H1 (cell line): ENCODE results near the gene SORCS3. TPM values are rescaled to one million over a fixed set of nuclear protein-coding genes. Genes with fewer than 3 reads are reported as not detected.

Experiments used
- CTCF ChIA-PET: fragments of 300-600 bp; sonication (Branson Sonifier 250); formaldehyde crosslinking; loops from one replicate; lab custom pipeline; 2021; ENCODE audit not compliant: partially characterized antibody; lab: Charles Lee
- POLR2A ChIA-PET: fragments of 300-600 bp; sonication (Branson Sonifier 250); formaldehyde crosslinking; loops from one replicate; lab custom pipeline; 2021; ENCODE audit warnings: inconsistent platforms; ENCODE audit not compliant: partially characterized antibody; lab: Charles Lee
- DNase-seq, 2 experiments: peaks; one replicate each; pipeline versions ENCODE4 v3.0.0 to v3.0.0-alpha.2; 2010 to 2022; ENCODE audit warnings: low spot score in 2 of 2, low read depth in 1 of 2, mixed read lengths in 1 of 2
- FAIRE-seq: peaks from 2 replicates; lab custom pipeline; 2011; peaks lifted over from hg19 to GRCh38; lab: Jason Lieb, UNC
- H2AFZ ChIP-seq: 2 replicates; pipeline ENCODE4 v1.8.1; 2012; ENCODE audit warnings: low read length, inconsistent platforms
- H2AK5ac ChIP-seq: 2 replicates; pipeline ENCODE4 v1.6.1; 2013; ENCODE audit warnings: low read depth, low read length
- H2BK120ac ChIP-seq: replicated peaks from 2 replicates; pipeline ENCODE3; 2013; ENCODE audit warnings: low read depth, low read length, inconsistent platforms
- H2BK12ac ChIP-seq: 2 replicates; pipeline ENCODE4 v1.6.1; 2013; ENCODE audit warnings: low read depth, low read length
- H2BK15ac ChIP-seq: 2 replicates; pipeline ENCODE4 v1.6.1; 2013; ENCODE audit warnings: low read length
- H2BK20ac ChIP-seq: 2 replicates; pipeline ENCODE4 v1.6.1; 2013; ENCODE audit warnings: low read length
- H2BK5ac ChIP-seq: 2 replicates; pipeline ENCODE4 v1.6.1; 2013; ENCODE audit warnings: low read depth, low read length
- H3K14ac ChIP-seq: 2 replicates; pipeline ENCODE4 v1.6.1; 2013; ENCODE audit warnings: inconsistent platforms; ENCODE audit not compliant: insufficient read length
- H3K18ac ChIP-seq: 2 replicates; pipeline ENCODE4 v1.6.1; 2013; ENCODE audit warnings: low read length; ENCODE audit errors: extremely low read depth
- H3K23ac ChIP-seq: 2 replicates; pipeline ENCODE4 v1.6.1; 2013; ENCODE audit warnings: inconsistent platforms; ENCODE audit not compliant: insufficient read length
- H3K23me2 ChIP-seq: 2 replicates; pipeline ENCODE4 v1.6.1; 2013; ENCODE audit warnings: low read depth, low read length
- H3K27ac ChIP-seq: 2 replicates; pipeline ENCODE4 v1.6.1; 2011; ENCODE audit warnings: low read depth, low read length, inconsistent platforms
- H3K27me3 ChIP-seq, 4 experiments: replicated peaks in 1 of 4; 1 replicate in 1 of 4; 2 replicates in 3 of 4; pipeline versions ENCODE4 v1.6.1 to v1.8.1; 2011 to 2013; ENCODE audit warnings: low read length in 3 of 4, mild to moderate bottlenecking in 3 of 4, inconsistent platforms in 2 of 4, mixed read lengths in 2 of 4, moderate library complexity in 1 of 4; ENCODE audit not compliant: control insufficient read depth in 3 of 4, insufficient read depth in 3 of 4; ENCODE audit errors: extremely low read depth in 1 of 4
- H3K36me3 ChIP-seq, 4 experiments: 2 replicates each; pipeline versions ENCODE4 v1.6.1 to v1.8.1; 2011 to 2013; ENCODE audit warnings: mild to moderate bottlenecking in 4 of 4, low read length in 3 of 4, moderate library complexity in 2 of 4, control low read depth in 1 of 4, inconsistent platforms in 1 of 4; ENCODE audit not compliant: insufficient read depth in 4 of 4, control insufficient read depth in 2 of 4
- H3K4ac ChIP-seq: replicated peaks from 2 replicates; pipeline ENCODE3; 2013; ENCODE audit warnings: low read length, low read depth, mixed read lengths, inconsistent platforms; ENCODE audit not compliant: insufficient read length
- H3K4me1 ChIP-seq, 4 experiments: replicated peaks in 1 of 4; 1 replicate in 1 of 4; 2 replicates in 3 of 4; pipeline versions ENCODE4 v1.6.1 to v1.8.1; 2011 to 2013; ENCODE audit warnings: low read length in 3 of 4, inconsistent platforms in 2 of 4, mixed read lengths in 1 of 4; ENCODE audit not compliant: insufficient read depth in 4 of 4, control insufficient read depth in 3 of 4
- H3K4me2 ChIP-seq, 2 experiments: 2 replicates each; pipeline versions ENCODE4 v1.6.1 to v1.8.1; 2011 to 2013; ENCODE audit warnings: low read depth in 2 of 2, low read length in 2 of 2, control low read depth in 1 of 2, inconsistent platforms in 1 of 2, mild to moderate bottlenecking in 1 of 2; ENCODE audit not compliant: insufficient read depth in 1 of 2
- H3K4me3 ChIP-seq, 4 experiments: fragments of 200-600, 300-600 bp in 1 of 4; sonication (generic), shearing (Covaris generic), sonication (Bioruptor Twin) in 1 of 4; 2 replicates each; pipeline versions ENCODE4 v1.5.1 to v1.8.1; 2011 to 2016; ENCODE audit warnings: low read length in 4 of 4, low read depth in 3 of 4, control low read depth in 2 of 4, inconsistent platforms in 2 of 4, mild to moderate bottlenecking in 2 of 4, mixed read lengths in 1 of 4, moderate library complexity in 1 of 4; ENCODE audit not compliant: insufficient read depth in 2 of 4; ENCODE audit errors: extremely low read depth in 1 of 4
- H3K56ac ChIP-seq: replicated peaks from 2 replicates; pipeline ENCODE3; 2013; ENCODE audit warnings: low read depth, mild to moderate bottlenecking, mixed read lengths, low read length, inconsistent platforms; ENCODE audit not compliant: insufficient read length
- H3K79me1 ChIP-seq: 2 replicates; pipeline ENCODE4 v1.6.1; 2013; ENCODE audit warnings: low read depth, low read length, control low read depth
- H3K79me2 ChIP-seq, 2 experiments: 2 replicates each; pipeline versions ENCODE4 v1.6.1 to v1.8.1; 2012 to 2013; ENCODE audit warnings: low read length in 2 of 2, mild to moderate bottlenecking in 2 of 2, inconsistent platforms in 1 of 2; ENCODE audit not compliant: insufficient read depth in 2 of 2, control insufficient read depth in 1 of 2
- H3K9ac ChIP-seq, 4 experiments: replicated peaks in 1 of 4; 1 replicate in 1 of 4; 2 replicates in 3 of 4; pipeline versions ENCODE4 v1.6.1 to v1.8.1; 2011 to 2013; ENCODE audit warnings: low read depth in 3 of 4, low read length in 3 of 4, control low read depth in 2 of 4, mild to moderate bottlenecking in 2 of 4, moderate library complexity in 2 of 4, inconsistent platforms in 1 of 4; ENCODE audit errors: extremely low read depth in 1 of 4
- H3K9me3 ChIP-seq, 2 experiments: 2 replicates each; pipeline versions ENCODE4 v1.6.1 to v1.8.1; 2012 to 2013; ENCODE audit warnings: mild to moderate bottlenecking in 2 of 2, moderate library complexity in 2 of 2, control low read depth in 1 of 2, inconsistent platforms in 1 of 2, low read depth in 1 of 2, low read length in 1 of 2, mixed read lengths in 1 of 2; ENCODE audit not compliant: insufficient read depth in 2 of 2
- H4K20me1 ChIP-seq, 2 experiments: replicated peaks in 1 of 2; 2 replicates each; pipeline versions ENCODE3 to v1.8.1; 2011 to 2013; ENCODE audit warnings: inconsistent platforms in 2 of 2, low read length in 2 of 2, mild to moderate bottlenecking in 1 of 2; ENCODE audit not compliant: insufficient read depth in 2 of 2, control insufficient read depth in 1 of 2
- H4K5ac ChIP-seq: 2 replicates; pipeline ENCODE4 v1.6.1; 2013; ENCODE audit warnings: low read length, low read depth, mixed read lengths, inconsistent platforms; ENCODE audit not compliant: insufficient read length
- H4K8ac ChIP-seq: 2 replicates; pipeline ENCODE4 v1.8.0; 2013; ENCODE audit warnings: mild to moderate bottlenecking, moderate library complexity, low read length, inconsistent platforms; ENCODE audit not compliant: insufficient read depth; ENCODE audit errors: extremely low read depth
- H4K91ac ChIP-seq: replicated peaks from 2 replicates; pipeline ENCODE3; 2013; ENCODE audit warnings: low read length, mixed read lengths, inconsistent platforms; ENCODE audit not compliant: insufficient read length
- CHD1 ChIP-seq: IDR thresholded peaks from 2 replicates; pipeline ENCODE4 v1.6.1; 2012; ENCODE audit warnings: low read depth, low read length, improper control_type of control experiment
- CHD2 ChIP-seq: IDR thresholded peaks from 2 replicates; pipeline ENCODE4 v1.6.1; 2012; ENCODE audit warnings: low read length, improper control_type of control experiment
- EP300 ChIP-seq, 2 experiments: IDR thresholded peaks; 1 replicate in 1 of 2; 2 replicates in 1 of 2; pipeline ENCODE4 v1.6.1; 2011 to 2012; ENCODE audit warnings: low read depth in 2 of 2, low read length in 2 of 2, mild to moderate bottlenecking in 2 of 2, borderline replicate concordance in 1 of 2, inconsistent platforms in 1 of 2, moderate library complexity in 1 of 2
- EZH2 ChIP-seq: fragments of 200-600 bp; sonication (generic); IDR thresholded peaks from 2 replicates; pipeline ENCODE4 v1.7.1; 2012; ENCODE audit warnings: low read depth, mild to moderate bottlenecking, moderate library complexity, low read length, inconsistent platforms; ENCODE audit not compliant: severe bottlenecking
- JUN ChIP-seq: IDR thresholded peaks from 2 replicates; pipeline ENCODE4 v1.6.1; 2011; ENCODE audit warnings: low read depth, mild to moderate bottlenecking, improper control_type of control experiment, low read length
- KDM4A ChIP-seq: IDR thresholded peaks from one replicate; pipeline ENCODE4 v1.7.1; 2012; ENCODE audit warnings: low read depth, mild to moderate bottlenecking, moderate library complexity, low read length, inconsistent platforms; ENCODE audit not compliant: severe bottlenecking
- POLR2AphosphoS5 ChIP-seq: IDR thresholded peaks from 2 replicates; pipeline ENCODE4 v1.6.1; 2011; ENCODE audit warnings: low read depth, low read length
- SAP30 ChIP-seq: fragments of 300-600 bp; sonication (generic); IDR thresholded peaks from 2 replicates; pipeline ENCODE4 v1.7.1; 2012; ENCODE audit warnings: low read length, moderate library complexity, mild to moderate bottlenecking, inconsistent platforms; ENCODE audit not compliant: insufficient read depth, insufficient replicate concordance
- TCF12 ChIP-seq: IDR thresholded peaks from 2 replicates; pipeline ENCODE4 v1.6.1; 2011; ENCODE audit warnings: low read depth, mild to moderate bottlenecking, low read length
- WGBS, 2 experiments: shearing (Covaris generic) in 1 of 2; methylation state at CpG; one replicate each; pipeline versions ENCODE4 v1.1.6 to v1.1.7; 2013 to 2015; ENCODE audit warnings: low lambda C conversion rate in 2 of 2, mixed read lengths in 2 of 2, inconsistent platforms in 1 of 2, low coverage in 1 of 2, missing lambda C conversion rate in 1 of 2; ENCODE audit not compliant: insufficient replicate concordance in 2 of 2, insufficient coverage in 1 of 2, insufficient read length in 1 of 2; ENCODE audit errors: extremely low coverage in 1 of 2, missing lambda C conversion rate in 1 of 2; 5-methylcytosine and 5-hydroxymethylcytosine counted together
- polyA plus RNA-seq, 7 experiments: library from polyadenylated mRNA; depleted of rRNA in 3 of 7; stranded (reverse) in 5 of 7; unstranded in 2 of 7; fragments of >200 nt in 5 of 7; fragments of 200-250 nt in 2 of 7; gene quantifications; 1 replicate in 5 of 7; 2 replicates in 1 of 7; 4 replicates in 1 of 7; pipeline versions ENCODE4 v1.2.1 to v1.2.3, GENCODE V29; 2011 to 2013; ENCODE audit warnings: missing spikeins in 2 of 7, mixed read lengths in 2 of 7
- total RNA-seq: library from RNA; stranded (reverse); fragmentation: NEBNext Ultra II Directional; extraction: Animal tissue kit (Norgen Biotek cat#: 25700); gene quantifications from 2 replicates; pipeline ENCODE4 v1.2.1, GENCODE V29; 2021
- TF ChIP-seq, protein P1 (sequence below): IDR thresholded peaks from 2 replicates; pipeline ENCODE4 v1.6.1; 2012; ENCODE audit warnings: inconsistent platforms

SORCS3 gene
- total and polyA plus RNA-seq, 2 of the 8 experiments (the other 6 are each of a cell fraction or from before 2014, with no cell fraction given), result 0.26 to 0.88 TPM

DNA sequence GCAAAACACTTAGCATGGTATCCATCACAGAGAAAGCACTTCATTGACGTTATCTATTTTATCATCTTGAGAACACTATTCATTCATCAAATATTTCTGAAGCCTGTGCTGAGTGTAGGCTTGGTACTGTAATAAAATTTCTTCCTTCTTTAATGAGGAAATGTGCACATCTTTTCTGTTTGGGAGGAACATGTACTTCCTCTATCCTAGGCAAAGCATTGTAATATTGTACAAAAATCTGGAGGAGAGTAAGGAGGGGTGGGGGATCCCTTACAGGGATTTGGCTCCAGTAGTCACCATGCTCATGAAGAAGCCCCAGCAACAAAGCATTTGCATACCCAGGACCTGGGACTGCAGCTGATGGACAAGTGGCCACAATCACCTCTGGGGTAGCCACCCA lies 39.9 kb upstream of the SORCS3 start:
- H3K4me1 ChIP-seq, result no peaks in the 10 kb centered on the region; a peak in 1 of 7 replicates
- no peak overlapping the region for H3K9ac ChIP-seq
- no peak overlapping the region for H3K4me3 ChIP-seq
- H4K91ac ChIP-seq, result no peak overlapping the region
- H3K27ac ChIP-seq, result no peak overlapping the region
- POLR2A ChIA-PET, result no interaction called here
- H2BK120ac ChIP-seq, result no peak overlapping the region
- 74% methylated on average over 1 of the region's 1 CpG; no CpG with 5 or more reads in 1 of the 2 experiments for WGBS, 2 experiments
- CTCF ChIA-PET, result interaction anchor here (1.5 to 2.4 kb wide), 3 partner anchors 10 to 21 kb away, joined by 5 to 8 read pairs (median 6); no protein-coding TSS in a partner anchor
- no peaks in the 10 kb centered on the region for H3K27me3 ChIP-seq
- H3K79me1 ChIP-seq, result no peaks in the 10 kb centered on the region
- FAIRE-seq (no peak), DNase-seq (no peak)
- no peaks in the 10 kb centered on the region for H4K20me1 ChIP-seq
- H3K36me3 ChIP-seq, result no peaks in the 10 kb centered on the region; a peak in 1 of 8 replicates
- H2BK20ac ChIP-seq, result no peak overlapping the region
- H3K4ac ChIP-seq, result no peak overlapping the region
- H3K4me2 ChIP-seq, result no peak overlapping the region
- no peak overlapping the region for H2AK5ac ChIP-seq
- no peak overlapping the region for H3K14ac ChIP-seq
- H2BK5ac ChIP-seq, result no peak overlapping the region
- no peak overlapping the region for H4K5ac ChIP-seq
- no peak overlapping the region for H3K18ac ChIP-seq
- H2AFZ ChIP-seq, result no peak overlapping the region
- H4K8ac ChIP-seq, result no peak overlapping the region
- H2BK15ac ChIP-seq, result no peak overlapping the region
- no peak overlapping the region for H3K23ac ChIP-seq
- H3K9me3 ChIP-seq, result no peaks in the 10 kb centered on the region
- no peak overlapping the region for H3K56ac ChIP-seq
- no peak overlapping the region for H2BK12ac ChIP-seq
- H3K79me2 ChIP-seq, result no peaks in the 10 kb centered on the region
- H3K23me2 ChIP-seq, result no peaks in the 10 kb centered on the region
- TF ChIP-seq POLR2AphosphoS5 (no peak), KDM4A (no peak), TCF12 (no peak), SAP30 (no peak), JUN (no peak), CHD1 (no peak), CHD2 (no peak), EZH2 (no peak), EP300 (IDR thresholded peaks at IDR 0.05; ENCODE audit: borderline replicate concordance in 1 of 2, low read depth in 2 of 2, low read length in 2 of 2) (no peak)
- TF ChIP-seq, protein P1, sequence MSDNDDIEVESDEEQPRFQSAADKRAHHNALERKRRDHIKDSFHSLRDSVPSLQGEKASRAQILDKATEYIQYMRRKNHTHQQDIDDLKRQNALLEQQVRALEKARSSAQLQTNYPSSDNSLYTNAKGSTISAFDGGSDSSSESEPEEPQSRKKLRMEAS, result no peak
